Vagina (tissue), 2 donors: ENCODE data around the gene PTPRG. TPM values are rescaled to one million over a fixed set of nuclear protein-coding genes. Genes with fewer than 3 reads are reported as not detected.

Experiments
- DNase-seq, 2 donors: peaks; one replicate each; pipeline ENCODE4 v3.0.0-alpha.2; 2017; ENCODE audit errors: extremely low spot score in 2 of 2
- H3K27ac ChIP-seq: fragments of 200-600 bp; sonication (generic); one replicate; pipeline ENCODE4 v1.5.1; 2019
- H3K27me3 ChIP-seq: fragments of 200-600 bp; sonication (generic); one replicate; pipeline ENCODE4 v1.5.1; 2019
- H3K36me3 ChIP-seq, 2 donors: fragments of 200-600 bp; sonication (generic); one replicate each; pipeline ENCODE4 v1.5.1; 2017 to 2019
- H3K4me1 ChIP-seq: fragments of 200-600 bp; sonication (generic); one replicate; pipeline ENCODE4 v1.5.1; 2019
- H3K4me3 ChIP-seq, 2 donors: fragments of 200-600 bp; sonication (generic); 1 replicate in 1 of 2; 2 replicates in 1 of 2; pipeline ENCODE4 v1.5.1; 2016 to 2019
- H3K9me3 ChIP-seq: fragments of 200-600 bp; sonication (generic); one replicate; pipeline ENCODE4 v1.5.1; 2019
- CTCF ChIP-seq, 3 experiments: fragments of 450-650 bp in 2 of 3; fragments of 200-600 bp in 1 of 3; sonication (generic) in 1 of 3; IDR thresholded peaks; one replicate each; pipeline ENCODE4 v1.5.1; 2017 to 2019; ENCODE audit warnings: antibody characterized with exemption in 3 of 3, mild to moderate bottlenecking in 2 of 3, moderate library complexity in 2 of 3
- POLR2A ChIP-seq, 2 donors: fragments of 450-650 bp; IDR thresholded peaks; one replicate each; pipeline ENCODE4 v1.6.1; 2017; ENCODE audit warnings: antibody characterized with exemption in 2 of 2, mild to moderate bottlenecking in 2 of 2, moderate library complexity in 2 of 2
- POLR2AphosphoS5 ChIP-seq, 2 donors: sonication (generic); formaldehyde crosslinking; IDR thresholded peaks; one replicate each; pipeline ENCODE4 v1.9.0; 2017; ENCODE audit warnings: antibody characterized with exemption in 2 of 2, mild to moderate bottlenecking in 2 of 2, low read depth in 1 of 2; ENCODE audit not compliant: insufficient read depth in 1 of 2
- intact Hi-C: fragments of 100-400 bp; cut with DNase I; formaldehyde crosslinking; loops from one replicate; pipeline ENCODE4 v1.15.1; 2023
- total RNA-seq: library from RNA; depleted of rRNA; stranded (reverse); fragments of >200 nt; gene quantifications from one replicate; pipeline ENCODE4 v1.2.3, GENCODE V29; 2016

The PTPRG gene
- total RNA-seq, 1 donor from 2014 or later: 47.6 TPM

- Histone ChIP-seq H3K4me3 (no peak overlapping the region), H3K27ac (no peak overlapping the region), H3K4me1 (no peaks in the 10 kb centered on the region), H3K36me3 (no peaks in the 10 kb centered on the region), H3K27me3 (no peaks in the 10 kb centered on the region), H3K9me3 (no peaks in the 10 kb centered on the region)
- no peak for DNase-seq
- intact Hi-C loops: no loop called here
- no peak for TF ChIP-seq POLR2A (IDR thresholded peaks at IDR 0.05)
- no peak for TF ChIP-seq POLR2AphosphoS5 (IDR thresholded peaks at IDR 0.05; ENCODE audit: insufficient read depth in 1 of 2, low read depth in 1 of 2)
- no peak for TF ChIP-seq CTCF (IDR thresholded peaks at IDR 0.05)
These were observed 491.0 kb downstream of the PTPRG start for GRCh38 chr3:62052331-62052730.

- H3K27ac ChIP-seq: no peak overlapping the region
- no peaks in the 10 kb centered on the region for H3K9me3 ChIP-seq
- TF ChIP-seq POLR2A (IDR thresholded peaks at IDR 0.05) (no peak), CTCF (IDR thresholded peaks at IDR 0.05) (no peak), POLR2AphosphoS5 (IDR thresholded peaks at IDR 0.05; ENCODE audit: insufficient read depth in 1 of 2, low read depth in 1 of 2) (no peak)
- no peak for DNase-seq
- intact Hi-C loops: no loop called here
- no peaks in the 10 kb centered on the region for H3K36me3 ChIP-seq
- H3K4me3 ChIP-seq: no peak overlapping the region
- no peaks in the 10 kb centered on the region for H3K4me1 ChIP-seq
- no peaks in the 10 kb centered on the region for H3K27me3 ChIP-seq
These were observed 495.3 kb downstream of the PTPRG start for GRCh38 chr3:62056658-62057057.

GRCh38 chr3:62057339-62058047 is 496.1 kb downstream of the PTPRG start:
- TF ChIP-seq CTCF (IDR thresholded peaks at IDR 0.05) (no peak), POLR2AphosphoS5 (IDR thresholded peaks at IDR 0.05; ENCODE audit: insufficient read depth in 1 of 2, low read depth in 1 of 2) (no peak), POLR2A (IDR thresholded peaks at IDR 0.05) (no peak)
- no peaks in the 10 kb centered on the region for H3K4me1 ChIP-seq
- H3K9me3 ChIP-seq: no peaks in the 10 kb centered on the region
- no peaks in the 10 kb centered on the region for H3K36me3 ChIP-seq
- H3K27ac ChIP-seq: no peak overlapping the region
- DNase-seq: no peak
- intact Hi-C loops: no loop called here
- H3K27me3 ChIP-seq: no peaks in the 10 kb centered on the region
- H3K4me3 ChIP-seq: no peak overlapping the region

- intact Hi-C loops: no loop called here
- no peaks in the 10 kb centered on the region for H3K36me3 ChIP-seq
- no peaks in the 10 kb centered on the region for H3K27me3 ChIP-seq
- H3K27ac ChIP-seq: no peak overlapping the region
- no peak for DNase-seq
- no peaks in the 10 kb centered on the region for H3K9me3 ChIP-seq
- H3K4me3 ChIP-seq: no peak overlapping the region
- no peak for TF ChIP-seq CTCF (IDR thresholded peaks at IDR 0.05)
- H3K4me1 ChIP-seq: no peaks in the 10 kb centered on the region
These were observed 504.8 kb downstream of the PTPRG start for GRCh38 chr3:62065985-62066693.

- no peaks in the 10 kb centered on the region for H3K4me1 ChIP-seq
- no peak for TF ChIP-seq POLR2A (IDR thresholded peaks at IDR 0.05)
- TF ChIP-seq CTCF (IDR thresholded peaks at IDR 0.05): no peak
- TF ChIP-seq POLR2AphosphoS5 (IDR thresholded peaks at IDR 0.05; ENCODE audit: insufficient read depth in 1 of 2, low read depth in 1 of 2): no peak
- no peaks in the 10 kb centered on the region for H3K36me3 ChIP-seq
- H3K27me3 ChIP-seq: no peaks in the 10 kb centered on the region
- intact Hi-C loops: no loop called here
- H3K4me3 ChIP-seq: no peak overlapping the region
- H3K9me3 ChIP-seq: no peaks in the 10 kb centered on the region
- no peak for DNase-seq
- no peak overlapping the region for H3K27ac ChIP-seq
These were observed 507.0 kb downstream of the PTPRG start for GRCh38 chr3:62068337-62068736.
